RWPE1 (cell line): ENCODE data around the gene ARHGEF1.

Experiments
- CTCF ChIA-PET: fragments of 350-600 bp; sonication (Branson Sonifier 250); formaldehyde crosslinking; extraction: SDS; loops from one replicate; lab custom pipeline; 2021; lab: Yijun Ruan, JAX
- POLR2A ChIA-PET: fragments of 400-600 bp; formaldehyde crosslinking; extraction: SDS; loops from one replicate; lab custom pipeline; 2020; ENCODE audit warnings: antibody characterized with exemption; ENCODE audit not compliant: low non-redundant PET; lab: Yijun Ruan, JAX
- DNase-seq: peaks from one replicate; pipeline ENCODE4 v3.0.0; 2012; ENCODE audit warnings: low spot score
- H3K27ac ChIP-seq: fragments of 450-650 bp; 2 replicates; pipeline ENCODE4 v1.5.1; 2017
- TF ChIP-seq, protein P1 (sequence below): fragments of 450-650 bp; conservative IDR thresholded peaks from 2 replicates; pipeline ENCODE4 v1.5.1; 2017; ENCODE audit warnings: low read depth, mild to moderate bottlenecking

ARHGEF1 gene

GRCh38 chr19:41845001-41845050 lies 38.2 kb upstream of the ARHGEF1 start, which contains the start of gene DMRTC2:
Gene DMRTC2 (plus strand): TSS chr19:41845042. CDS start chr19:41847429, 2,387 bp downstream.
- no peak for DNase-seq
- no peak within 1 kb of the TSS for H3K27ac ChIP-seq
- POLR2A ChIA-PET: no interaction called here
- CTCF ChIA-PET: interaction anchor here (0.7 kb wide), 1 partner anchor 15 kb away, joined by 3 read pairs; no protein-coding TSS in a partner anchor
- TF ChIP-seq, protein P1, sequence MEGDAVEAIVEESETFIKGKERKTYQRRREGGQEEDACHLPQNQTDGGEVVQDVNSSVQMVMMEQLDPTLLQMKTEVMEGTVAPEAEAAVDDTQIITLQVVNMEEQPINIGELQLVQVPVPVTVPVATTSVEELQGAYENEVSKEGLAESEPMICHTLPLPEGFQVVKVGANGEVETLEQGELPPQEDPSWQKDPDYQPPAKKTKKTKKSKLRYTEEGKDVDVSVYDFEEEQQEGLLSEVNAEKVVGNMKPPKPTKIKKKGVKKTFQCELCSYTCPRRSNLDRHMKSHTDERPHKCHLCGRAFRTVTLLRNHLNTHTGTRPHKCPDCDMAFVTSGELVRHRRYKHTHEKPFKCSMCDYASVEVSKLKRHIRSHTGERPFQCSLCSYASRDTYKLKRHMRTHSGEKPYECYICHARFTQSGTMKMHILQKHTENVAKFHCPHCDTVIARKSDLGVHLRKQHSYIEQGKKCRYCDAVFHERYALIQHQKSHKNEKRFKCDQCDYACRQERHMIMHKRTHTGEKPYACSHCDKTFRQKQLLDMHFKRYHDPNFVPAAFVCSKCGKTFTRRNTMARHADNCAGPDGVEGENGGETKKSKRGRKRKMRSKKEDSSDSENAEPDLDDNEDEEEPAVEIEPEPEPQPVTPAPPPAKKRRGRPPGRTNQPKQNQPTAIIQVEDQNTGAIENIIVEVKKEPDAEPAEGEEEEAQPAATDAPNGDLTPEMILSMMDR: no peak

GRCh38 chr19:41845051-41845590 lies 37.9 kb upstream of the ARHGEF1 start:
- TF ChIP-seq, protein P1: no peak
- ChIA-PET CTCF (interaction anchor here (0.7 kb wide), 1 partner anchor 14 kb away, joined by 3 read pairs; no protein-coding TSS in a partner anchor), POLR2A (no interaction called here)
- no peak for DNase-seq
- H3K27ac ChIP-seq: no peak overlapping the region

DNA sequence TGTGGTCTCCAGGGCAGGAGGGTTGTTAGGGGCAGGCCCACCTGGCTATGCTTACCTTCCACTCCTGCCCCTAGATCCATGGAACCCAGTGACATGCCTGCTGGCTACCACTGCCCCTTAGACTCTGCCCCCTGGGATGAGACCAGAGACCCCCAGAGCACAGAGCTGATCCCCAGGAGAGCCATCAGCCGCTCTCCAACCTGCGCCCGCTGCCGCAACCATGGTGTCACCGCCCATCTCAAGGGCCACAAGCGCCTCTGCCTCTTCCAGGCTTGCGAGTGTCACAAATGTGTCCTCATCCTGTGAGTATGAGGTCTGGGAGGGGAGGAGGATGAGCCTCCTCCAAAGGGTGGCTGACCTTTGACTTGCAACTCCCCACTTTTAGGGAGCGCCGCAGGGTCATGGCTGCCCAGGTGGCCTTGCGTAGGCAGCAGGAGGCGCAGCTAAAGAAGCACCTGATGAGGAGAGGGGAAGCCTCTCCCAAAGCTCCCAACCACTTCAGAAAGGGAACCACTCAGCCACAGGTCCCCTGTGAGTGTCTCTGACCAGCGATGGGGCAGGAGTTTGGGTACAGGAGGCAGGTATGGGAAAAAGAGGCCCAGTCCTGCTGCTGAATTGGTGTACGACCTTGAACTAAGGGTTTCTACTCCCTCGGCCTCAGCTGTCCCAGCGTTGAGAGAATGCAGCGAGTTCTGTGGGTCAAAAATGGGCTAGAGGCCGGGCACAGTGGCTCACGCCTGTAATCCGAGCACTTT lies 35.5 kb upstream of the ARHGEF1 start:
- no peak overlapping the region for H3K27ac ChIP-seq
- ChIA-PET POLR2A (no interaction called here), CTCF (interaction anchor here (0.6 to 1.0 kb wide), 2 partner anchors 12 to 708 kb away, joined by 3 read pairs; no protein-coding TSS in a partner anchor)
- TF ChIP-seq, protein P1: no peak
- no peak for DNase-seq

DNA sequence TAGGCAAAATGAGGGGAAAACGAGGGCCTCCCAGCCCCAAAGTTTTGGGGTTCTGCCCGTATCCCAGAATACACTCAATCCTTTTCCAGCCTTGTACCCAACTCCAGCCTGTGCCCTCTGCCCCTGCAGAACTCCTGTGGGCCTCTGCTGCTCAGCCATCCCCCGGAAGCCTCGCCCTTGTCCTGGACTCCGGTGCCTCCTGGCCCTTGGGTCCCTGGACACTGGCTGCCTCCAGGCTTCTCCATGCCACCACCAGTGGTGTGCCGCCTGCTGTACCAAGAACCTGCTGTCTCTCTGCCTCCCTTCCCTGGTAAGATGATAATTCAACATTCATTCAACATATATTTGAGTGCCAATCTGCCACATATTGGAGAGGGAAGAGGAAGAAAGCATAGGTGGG lies 34.3 kb upstream of the ARHGEF1 start:
- no peak for DNase-seq
- TF ChIP-seq, protein P1: no peak
- POLR2A ChIA-PET: no interaction called here
- H3K27ac ChIP-seq: no peak overlapping the region
- CTCF ChIA-PET: interaction anchor here (1.0 kb wide), 1 partner anchor 14 kb away, joined by 3 read pairs; no protein-coding TSS in a partner anchor

GRCh38 chr19:41849067-41849466 lies 33.9 kb upstream of the ARHGEF1 start:
- no peak for DNase-seq
- ChIA-PET CTCF (interaction anchor here (0.7 kb wide), 1 partner anchor 1937 kb away, joined by 3 read pairs; no protein-coding TSS in a partner anchor), POLR2A (no interaction called here)
- TF ChIP-seq, protein P1: no peak
- no peak overlapping the region for H3K27ac ChIP-seq

- POLR2A ChIA-PET: no interaction called here
- TF ChIP-seq, protein P1: no peak
- H3K27ac ChIP-seq: no peak overlapping the region
- CTCF ChIA-PET: interaction anchor here (0.6 to 1.4 kb wide), 3 partner anchors 14 to 457 kb away, joined by 3 to 4 read pairs (median 4); no protein-coding TSS in a partner anchor
- no peak for DNase-seq
These were observed 32.6 kb upstream of the ARHGEF1 start for GRCh38 chr19:41850381-41850780.
